HUDEP-2 (cell line): ENCODE measurements around the gene LSM2.

Experiments
- DNase-seq, 76 experiments: peaks; one replicate each; lab custom pipeline; 2025; ENCODE audit not compliant: unreplicated experiment in 76 of 76; lab: John Stamatoyannopoulos, UW

The LSM2 gene

GRCh38 chr6:31778999-31779885 lies 27.5 kb downstream of the LSM2 start:
- DNase-seq: no peak

- DNase-seq: no peak
Measured at GRCh38 chr6:31778193-31778592, 28.6 kb downstream of the LSM2 start.

- no peak for DNase-seq
Measured at GRCh38 chr6:31777667-31778050, 29.1 kb downstream of the LSM2 start.

GRCh38 chr6:31776989-31777666 lies 29.6 kb downstream of the LSM2 start, which contains the start of gene VWA7:
Gene VWA7, minus strand, starts transcription at chr6:31777328. Its CDS starts 549 bp downstream, at chr6:31776779.
- peak in 73 of 76 experiments; percentile 68 to 98 (median 89) for DNase-seq

- peak in 7 of 76 experiments; percentile 42 to 70 (median 52) for DNase-seq
Measured at GRCh38 chr6:31776485-31776988, 30.2 kb downstream of the LSM2 start.

GRCh38 chr6:31775633-31776484 lies 30.9 kb downstream of the LSM2 start:
- no peak for DNase-seq

- DNase-seq: peak in 14 of 76 experiments; percentile 8 to 46 (median 26)
Measured at GRCh38 chr6:31775184-31775583, 31.6 kb downstream of the LSM2 start.

GRCh38 chr6:31771992-31772358 lies 34.8 kb downstream of the LSM2 start:
- peak in 11 of 76 experiments; percentile 12 to 41 (median 23) for DNase-seq

- no peak for DNase-seq
Measured at GRCh38 chr6:31770860-31771259, 35.9 kb downstream of the LSM2 start.

GRCh38 chr6:31769684-31770371 lies 36.9 kb downstream of the LSM2 start:
- DNase-seq: peak in 73 of 76 experiments; percentile 20 to 95 (median 85)

- DNase-seq: no peak
Measured at GRCh38 chr6:31768363-31769257, 38.2 kb downstream of the LSM2 start.

- DNase-seq: no peak
Measured at GRCh38 chr6:31767096-31767645, 39.6 kb downstream of the LSM2 start.

- no peak for DNase-seq
Measured at GRCh38 chr6:31765910-31766794, 40.6 kb downstream of the LSM2 start.

- no peak for DNase-seq
Measured at GRCh38 chr6:31765559-31765909, 41.2 kb downstream of the LSM2 start.

- no peak for DNase-seq
Measured at GRCh38 chr6:31764198-31764597, 42.6 kb downstream of the LSM2 start.

- no peak for DNase-seq
Measured at GRCh38 chr6:31763619-31763940, 43.2 kb downstream of the LSM2 start.

- DNase-seq: no peak
Measured at GRCh38 chr6:31762878-31763618, 43.7 kb downstream of the LSM2 start.
